Thoracic aorta (tissue), 2 donors: ENCODE results near the gene KCNK2. TPM values are rescaled to one million over a fixed set of nuclear protein-coding genes. Genes with fewer than 3 reads are reported as not detected.

Experiments
- ATAC-seq: fragments of 150-250 bp; one replicate; pipeline ENCODE4 v1.8.0; 2017; ENCODE audit warnings: low read depth; ENCODE audit not compliant: insufficient number of reproducible peaks, low FRiP score
- DNase-seq: peaks from one replicate; pipeline ENCODE4 v3.0.0-alpha.2; 2020; ENCODE audit warnings: low spot score
- H3K27ac ChIP-seq, 2 donors: fragments of 200-600 bp; sonication (generic); 1 replicate in 1 of 2; 2 replicates in 1 of 2; pipeline ENCODE4 v1.5.1; 2016; ENCODE audit warnings: mild to moderate bottlenecking in 2 of 2, moderate library complexity in 2 of 2
- H3K27me3 ChIP-seq: fragments of 200-600 bp; sonication (generic); replicated peaks from 2 replicates; pipeline ENCODE4 v1.6.0; 2016; ENCODE audit warnings: mild to moderate bottlenecking; ENCODE audit not compliant: insufficient read depth
- H3K36me3 ChIP-seq: fragments of 200-600 bp; sonication (generic); one replicate; pipeline ENCODE4 v1.5.1; 2016
- H3K4me1 ChIP-seq, 2 donors: fragments of 200-600 bp; sonication (generic); 1 replicate in 1 of 2; 2 replicates in 1 of 2; pipeline versions ENCODE4 v1.5.1 to v1.6.0; 2016; ENCODE audit warnings: low read depth in 2 of 2, mild to moderate bottlenecking in 1 of 2; ENCODE audit not compliant: control insufficient read depth in 1 of 2
- H3K4me3 ChIP-seq: fragments of 200-600 bp; sonication (generic); 2 replicates; pipeline ENCODE4 v1.5.1; 2016; ENCODE audit warnings: mild to moderate bottlenecking
- H3K9me3 ChIP-seq: fragments of 200-600 bp; sonication (generic); 2 replicates; pipeline ENCODE4 v1.5.1; 2016
- CTCF ChIP-seq: fragments of 200-600 bp; sonication (generic); IDR thresholded peaks from one replicate; pipeline ENCODE4 v1.5.1; 2019; ENCODE audit warnings: antibody characterized with exemption
- total RNA-seq, 2 donors: library from RNA; depleted of rRNA; stranded (reverse); fragments of >200 nt; gene quantifications; one replicate each; pipeline versions ENCODE4 v1.1.0 to v1.2.3, GENCODE V29; 2016

The KCNK2 gene
- total RNA-seq, 2 donors from 2014 or later, result 0.28 to 1.8 TPM

- Histone ChIP-seq H3K4me1 (no peaks in the 10 kb centered on the region), H3K27ac (no peak overlapping the region), H3K9me3 (no peaks in the 10 kb centered on the region), H3K4me3 (no peak overlapping the region), H3K36me3 (no peaks in the 10 kb centered on the region), H3K27me3 (no peaks in the 10 kb centered on the region)
- DNase-seq (no peak), ATAC-seq (no peak)
- TF ChIP-seq CTCF, result no peak
Observed at GRCh38 chr1:215133532-215133931, 51.0 kb downstream of the KCNK2 start.

DNA sequence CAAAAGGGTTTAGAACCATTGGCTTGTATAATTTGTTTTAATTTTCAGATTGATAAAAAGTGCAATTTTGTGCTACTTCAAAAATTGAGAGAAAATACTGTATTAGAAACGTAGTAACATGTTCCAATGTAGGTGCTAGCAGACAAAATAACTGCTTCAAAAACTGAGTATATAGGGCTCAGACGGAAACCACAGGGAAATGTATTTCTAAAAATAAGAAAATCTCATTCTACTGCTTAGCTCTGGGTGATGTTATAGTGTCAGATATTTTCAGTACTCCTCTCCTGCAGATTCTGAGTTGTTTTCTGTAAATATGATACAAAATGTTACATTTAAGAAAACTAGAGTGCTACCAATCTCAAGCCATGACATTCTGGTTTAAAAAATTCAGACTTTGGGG is 55.4 kb downstream of the KCNK2 start:
- TF ChIP-seq CTCF, result no peak
- ATAC-seq, result no peak
- H3K27me3 ChIP-seq, result no peaks in the 10 kb centered on the region

GRCh38 chr1:215140135-215140534 is 57.6 kb downstream of the KCNK2 start:
- Histone ChIP-seq H3K27ac (no peak overlapping the region), H3K4me3 (no peak overlapping the region), H3K9me3 (no peaks in the 10 kb centered on the region), H3K36me3 (no peaks in the 10 kb centered on the region), H3K4me1 (no peaks in the 10 kb centered on the region), H3K27me3 (no peaks in the 10 kb centered on the region)
- no peak for ATAC-seq
- no peak for DNase-seq
- TF ChIP-seq CTCF, result no peak

More for the DNA sequence above, 55.4 kb downstream of the KCNK2 start:
- H3K36me3 ChIP-seq, result no peaks in the 10 kb centered on the region
- H3K27ac ChIP-seq, result no peak overlapping the region
- H3K4me3 ChIP-seq, result no peak overlapping the region
- H3K9me3 ChIP-seq, result no peaks in the 10 kb centered on the region
- no peak for DNase-seq
- H3K4me1 ChIP-seq, result no peaks in the 10 kb centered on the region

GRCh38 chr1:215141460-215141859 is 58.9 kb downstream of the KCNK2 start:
- Histone ChIP-seq H3K4me1 (no peaks in the 10 kb centered on the region), H3K4me3 (no peak overlapping the region), H3K27me3 (no peaks in the 10 kb centered on the region), H3K27ac (no peak overlapping the region), H3K36me3 (no peaks in the 10 kb centered on the region), H3K9me3 (no peaks in the 10 kb centered on the region)
- ATAC-seq (no peak), DNase-seq (no peak)
- TF ChIP-seq CTCF, result no peak

- TF ChIP-seq CTCF, result no peak
- DNase-seq (no peak), ATAC-seq (no peak)
- Histone ChIP-seq H3K4me3 (no peak overlapping the region), H3K36me3 (no peaks in the 10 kb centered on the region), H3K9me3 (no peaks in the 10 kb centered on the region), H3K27ac (no peak overlapping the region), H3K4me1 (no peaks in the 10 kb centered on the region), H3K27me3 (no peaks in the 10 kb centered on the region)
Observed at GRCh38 chr1:215143497-215143896, 61.0 kb downstream of the KCNK2 start.
